H7 (cell line): ENCODE results near the gene ACBD3. TPM values are rescaled to one million over a fixed set of nuclear protein-coding genes. Genes with fewer than 3 reads are reported as not detected.
"Not testable (repeated sequence)": the region's sequence is repeated elsewhere in the genome, so short reads cannot be mapped to it uniquely, and the experiment has no call there.

Source experiments
- DNase-seq: peaks from one replicate; pipeline ENCODE4 v3.0.0; 2012
- H3K27me3 ChIP-seq: 2 replicates; pipeline ENCODE4 v1.6.0; 2011; ENCODE audit warnings: mild to moderate bottlenecking, low read length; ENCODE audit not compliant: control insufficient read depth, insufficient read depth
- H3K36me3 ChIP-seq: replicated peaks from 2 replicates; pipeline ENCODE4 v1.5.1; 2011; ENCODE audit warnings: low read length; ENCODE audit not compliant: control insufficient read depth, insufficient read depth
- H3K4me3 ChIP-seq: 2 replicates; pipeline ENCODE4 v1.5.1; 2011; ENCODE audit warnings: low read depth, mild to moderate bottlenecking, control low read depth, low read length, moderate library complexity; ENCODE audit not compliant: insufficient read depth
- total RNA-seq: library from RNA; depleted of rRNA; stranded (reverse); fragments of >200 nt; shearing (Covaris generic); gene quantifications from 2 replicates; pipeline ENCODE4 v1.2.3, GENCODE V29; 2014

Gene ACBD3
- total RNA-seq, 1 experiment from 2014 or later, result 43.7 TPM

DNA sequence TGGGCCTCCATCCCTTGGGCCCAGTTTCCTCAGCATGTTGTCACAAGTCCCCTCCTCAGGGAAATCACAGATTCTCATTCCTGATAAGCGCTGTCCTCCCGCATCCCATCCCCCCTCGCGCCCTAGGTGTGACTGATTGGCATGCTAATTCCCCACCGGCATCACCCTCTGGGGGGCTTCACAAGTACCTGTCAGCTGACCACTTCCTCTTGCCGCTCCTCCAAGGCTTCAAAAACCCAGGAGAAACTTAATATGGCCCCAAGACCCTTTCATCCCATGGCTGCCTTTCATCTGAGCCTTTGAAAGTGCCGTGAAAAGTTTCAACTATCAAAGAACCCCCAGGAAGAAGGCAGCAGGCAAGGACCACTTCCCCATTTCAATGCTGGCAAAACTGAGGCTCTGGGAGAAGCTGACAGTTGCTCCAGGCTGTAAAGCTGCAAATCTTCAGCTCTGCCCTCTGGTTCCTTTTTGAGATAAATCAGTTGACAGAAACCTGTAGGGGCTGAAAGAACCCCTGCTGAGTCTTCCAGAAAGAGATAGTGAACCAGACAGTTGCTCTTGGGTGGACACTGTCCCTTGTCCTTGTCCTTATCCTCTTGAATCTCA, 24.1 kb upstream of the ACBD3 start:
- Histone ChIP-seq H3K36me3 (no peaks in the 10 kb centered on the region), H3K4me3 (no peak overlapping the region), H3K27me3 (no peaks in the 10 kb centered on the region; the same call in 1 of the 2 replicates)
- peak; percentile 70 for DNase-seq

DNA sequence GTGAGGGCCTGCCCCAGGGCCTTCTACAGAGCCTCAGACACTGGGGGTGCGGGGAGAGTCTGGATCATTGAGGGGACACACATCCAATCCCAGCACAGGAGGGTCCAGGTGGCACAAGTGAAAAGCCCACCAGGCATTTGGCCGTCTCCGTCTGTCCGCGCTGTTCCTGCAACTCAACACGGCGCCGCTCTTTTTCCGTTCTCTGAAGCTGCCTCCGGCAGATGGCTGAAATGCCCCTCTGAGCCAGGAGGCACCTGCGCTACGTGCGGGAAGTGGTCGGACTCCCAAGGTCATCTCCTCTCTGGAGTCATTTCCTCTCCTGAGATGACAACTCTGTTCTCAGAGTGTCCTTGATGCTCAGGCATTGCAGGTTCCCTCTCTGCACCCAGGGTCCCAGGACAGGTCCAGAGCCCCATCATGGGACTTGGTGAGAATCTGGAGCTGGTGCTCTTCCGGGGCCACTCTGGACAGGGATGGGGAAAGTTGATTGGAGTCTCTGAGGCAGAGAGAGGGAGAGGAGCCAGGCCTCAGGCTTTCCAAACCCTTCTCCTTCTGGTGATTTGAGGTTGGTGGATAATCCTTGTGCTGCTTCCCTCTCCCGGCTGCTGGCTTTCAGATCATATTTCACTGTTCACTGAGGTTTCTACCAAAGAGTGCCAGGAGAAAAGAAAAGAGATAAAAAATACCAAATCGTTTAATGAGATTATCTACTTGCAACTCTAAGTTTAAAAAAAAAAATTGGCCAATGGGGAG, 22.9 kb upstream of the ACBD3 start:
- no peaks in the 10 kb centered on the region for H3K36me3 ChIP-seq
- no peak overlapping the region for H3K4me3 ChIP-seq
- no peaks in the 10 kb centered on the region; the same call in 1 of the 2 replicates for H3K27me3 ChIP-seq
- DNase-seq, result no peak

DNA sequence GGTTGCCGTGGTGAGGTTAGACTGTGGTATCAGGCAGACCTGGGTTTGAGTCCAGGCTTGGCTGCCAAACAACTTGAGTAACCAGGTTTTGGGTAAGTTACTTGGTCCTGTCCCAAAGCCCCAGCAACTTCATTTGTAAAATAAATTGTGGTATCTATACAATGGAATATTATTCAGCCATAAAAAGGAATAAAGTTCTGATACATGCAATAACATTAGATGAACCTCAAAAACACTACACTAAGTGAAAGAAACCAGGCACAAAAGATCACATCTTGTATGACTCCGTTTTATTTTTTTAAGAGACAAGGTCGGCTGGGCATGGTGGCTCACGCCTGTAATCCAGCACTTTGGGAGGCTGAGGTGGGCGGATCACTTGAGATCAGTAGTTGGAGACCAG, 20.5 kb upstream of the ACBD3 start:
- no peak for DNase-seq
- Histone ChIP-seq H3K27me3 (no peaks in the 10 kb centered on the region; the same call in 1 of the 2 replicates), H3K36me3 (no peaks in the 10 kb centered on the region), H3K4me3 (no peak overlapping the region)

DNA sequence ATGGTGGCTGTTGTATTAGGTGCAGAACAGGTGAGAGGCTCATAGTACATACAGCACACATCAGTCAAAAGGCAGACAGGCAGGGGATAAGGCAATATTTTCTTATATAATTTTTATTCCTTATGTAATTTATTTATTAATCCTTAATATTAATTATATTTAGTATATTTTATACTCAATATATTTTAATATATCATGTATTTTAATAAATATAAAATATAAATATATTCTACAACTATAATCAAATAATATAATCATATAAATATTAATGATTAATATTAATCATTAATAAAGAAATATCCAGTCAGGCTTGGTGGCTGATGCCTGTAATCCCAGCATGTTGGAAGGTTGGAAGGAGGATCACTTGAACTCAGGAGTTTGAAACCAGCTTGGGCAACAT, 17.7 kb upstream of the ACBD3 start:
- no peak for DNase-seq
- Histone ChIP-seq H3K4me3 (no peak overlapping the region), H3K27me3 (no peaks in the 10 kb centered on the region; the same call in 1 of the 2 replicates), H3K36me3 (no peaks in the 10 kb centered on the region)

DNA sequence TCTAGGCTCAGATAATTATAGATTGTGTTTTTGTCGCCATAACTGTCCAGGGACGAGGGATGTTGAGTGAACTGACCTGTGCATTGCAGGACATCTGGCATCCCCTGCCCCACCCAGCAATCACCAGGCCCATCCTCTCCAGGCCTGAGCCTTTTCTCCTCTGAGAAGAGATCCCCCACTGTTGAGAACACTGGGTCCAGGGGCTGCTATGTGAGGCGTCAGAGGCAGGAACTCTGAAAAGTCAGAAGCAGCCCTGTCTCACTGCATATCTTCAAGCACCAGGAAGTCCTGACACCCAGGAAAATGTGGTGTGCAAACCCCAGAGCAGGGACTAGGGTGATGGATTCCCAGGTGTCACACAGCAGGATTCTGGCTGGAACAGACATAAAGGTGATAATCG, 17.1 kb upstream of the ACBD3 start:
- H3K4me3 ChIP-seq, result no peak overlapping the region
- H3K36me3 ChIP-seq, result no peaks in the 10 kb centered on the region
- no peaks in the 10 kb centered on the region; the same call in 1 of the 2 replicates for H3K27me3 ChIP-seq
- no peak for DNase-seq

DNA sequence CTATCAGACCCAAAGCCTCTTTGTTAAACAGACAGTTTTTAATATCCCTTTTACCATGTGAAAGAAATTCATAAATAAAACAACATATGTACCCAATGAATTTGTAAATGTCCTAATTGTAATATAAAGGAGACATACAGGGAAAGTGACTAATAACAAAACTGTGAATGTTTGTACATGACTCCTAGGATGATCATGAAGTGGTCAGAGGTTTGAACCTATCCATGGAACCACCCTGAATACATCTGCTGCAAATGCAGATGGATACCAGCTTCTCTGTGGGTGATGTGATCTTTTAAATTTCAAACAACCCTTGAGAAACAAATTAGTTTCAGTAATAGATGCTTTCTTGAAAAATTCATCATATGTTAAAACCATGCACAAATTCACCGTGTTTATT, 16.7 kb upstream of the ACBD3 start:
- DNase-seq, result no peak
- no peak overlapping the region for H3K4me3 ChIP-seq
- no peaks in the 10 kb centered on the region for H3K36me3 ChIP-seq
- no peaks in the 10 kb centered on the region for H3K27me3 ChIP-seq

DNA sequence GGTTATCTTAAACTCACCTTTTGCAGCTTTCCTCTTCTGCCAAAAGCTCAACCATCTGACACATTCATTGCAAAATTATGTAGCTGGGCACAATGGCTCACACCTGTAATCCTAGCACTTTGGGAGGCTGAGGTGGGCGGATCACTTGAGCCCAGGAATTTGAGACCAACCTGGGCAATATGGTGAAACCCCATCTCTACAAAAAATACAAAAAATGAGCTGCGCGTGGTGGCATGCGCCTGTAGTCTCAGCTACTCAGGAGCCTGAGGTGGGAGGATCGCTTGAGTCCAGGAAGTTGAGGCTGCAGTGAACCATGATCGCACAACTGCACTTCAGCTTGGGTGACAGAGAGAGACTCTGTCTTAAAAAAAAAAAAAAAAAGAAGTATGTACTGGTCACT, 16.1 kb upstream of the ACBD3 start:
- not testable (repeated sequence) for H3K4me3 ChIP-seq, H3K27me3 ChIP-seq, H3K36me3 ChIP-seq, DNase-seq

DNA sequence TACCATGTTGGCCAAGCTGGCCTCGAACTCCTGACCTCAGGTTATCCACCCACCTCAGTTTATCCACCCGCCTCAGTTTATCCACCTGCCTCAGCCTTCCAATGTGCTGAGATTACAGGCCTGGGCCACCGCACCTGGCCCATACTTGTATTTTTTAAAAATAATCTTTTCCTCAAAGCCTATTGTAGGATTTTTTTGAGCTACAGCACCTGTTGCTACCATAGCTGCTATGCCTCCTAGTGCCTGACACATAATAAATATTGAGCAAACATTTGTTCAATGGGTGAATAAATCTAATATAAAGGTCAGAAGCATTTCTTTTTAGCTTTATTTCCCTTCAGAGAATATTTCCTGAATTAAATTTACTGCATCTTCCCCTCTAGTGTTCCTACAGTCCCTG, 15.7 kb upstream of the ACBD3 start:
- no peak for DNase-seq
- Histone ChIP-seq H3K36me3 (no peaks in the 10 kb centered on the region), H3K4me3 (no peak overlapping the region), H3K27me3 (no peaks in the 10 kb centered on the region)

DNA sequence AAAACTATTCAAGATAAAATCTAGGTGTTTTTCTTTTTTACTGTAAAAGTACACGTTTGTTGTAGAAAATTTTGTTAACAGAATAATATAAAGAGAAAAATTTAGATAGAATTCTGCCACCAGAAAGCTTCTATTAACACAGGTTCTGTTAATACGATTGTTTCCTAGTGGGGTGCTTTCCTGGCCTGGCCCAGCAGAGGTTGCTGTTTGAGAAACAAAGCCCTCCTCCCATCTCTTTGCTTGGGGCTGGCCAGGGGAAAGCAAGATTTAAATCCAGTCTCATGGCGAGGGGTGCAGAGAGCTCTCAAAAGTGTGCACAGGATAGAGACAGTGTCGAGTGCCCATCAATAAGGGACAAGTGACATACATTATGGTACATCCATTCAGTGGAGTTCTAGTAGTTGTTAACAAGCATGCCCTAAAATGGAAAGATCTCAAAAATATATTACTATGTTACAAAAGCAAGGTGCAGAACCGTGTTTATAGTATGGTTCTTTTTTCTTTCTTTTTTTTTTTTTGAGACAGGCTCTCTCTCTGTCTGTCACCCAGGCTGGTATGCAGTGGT, 14.6 kb upstream of the ACBD3 start:
- DNase-seq, result peak; percentile 78
- H3K4me3 ChIP-seq, result no peak overlapping the region
- no peaks in the 10 kb centered on the region for H3K36me3 ChIP-seq
- H3K27me3 ChIP-seq, result no peaks in the 10 kb centered on the region

DNA sequence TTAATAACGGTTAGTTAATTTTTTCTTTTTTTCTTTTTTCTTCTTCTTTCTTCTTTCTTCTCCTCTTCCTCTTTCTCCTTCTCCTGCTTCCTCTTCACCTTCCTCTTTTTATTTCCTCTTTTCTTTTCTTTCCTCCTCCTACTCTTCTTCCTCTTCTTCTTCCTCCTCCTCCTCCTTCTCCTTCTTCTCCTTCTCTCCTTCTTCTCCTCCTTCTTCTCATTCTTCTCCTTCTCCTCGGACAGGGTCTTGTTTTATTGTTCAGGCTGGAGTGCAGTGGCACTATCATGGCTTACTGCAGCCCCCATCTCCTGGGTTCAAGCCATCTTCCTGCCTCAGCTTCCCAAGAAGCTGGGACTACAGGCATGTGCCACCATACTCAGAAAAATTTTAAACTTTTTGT, 13.4 kb upstream of the ACBD3 start:
- Histone ChIP-seq H3K36me3 (no peaks in the 10 kb centered on the region), H3K27me3 (no peaks in the 10 kb centered on the region), H3K4me3 (no peak overlapping the region)
- no peak for DNase-seq

DNA sequence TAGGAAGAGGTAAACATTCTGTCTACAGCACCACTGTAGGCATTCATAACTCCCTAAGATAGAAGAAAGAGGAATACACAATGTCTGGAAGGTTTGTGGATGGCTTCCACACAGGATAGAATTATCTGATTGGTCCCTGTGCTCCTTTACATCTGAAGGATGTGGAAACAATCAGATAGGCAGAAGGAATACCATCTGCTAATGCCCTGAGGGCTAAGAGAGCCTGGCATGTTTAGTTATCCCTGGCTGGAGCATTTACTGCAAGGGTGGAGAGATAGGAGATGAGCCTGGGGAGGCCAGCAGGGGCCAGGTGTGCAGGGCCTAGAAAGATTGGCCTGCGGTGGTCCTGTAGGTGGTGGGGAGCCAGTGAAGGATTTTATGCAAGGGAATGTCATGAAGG, 8.6 kb upstream of the ACBD3 start:
- peak; percentile 19 for DNase-seq
- Histone ChIP-seq H3K4me3 (no peak overlapping the region), H3K36me3 (no peaks in the 10 kb centered on the region), H3K27me3 (no peaks in the 10 kb centered on the region)

DNA sequence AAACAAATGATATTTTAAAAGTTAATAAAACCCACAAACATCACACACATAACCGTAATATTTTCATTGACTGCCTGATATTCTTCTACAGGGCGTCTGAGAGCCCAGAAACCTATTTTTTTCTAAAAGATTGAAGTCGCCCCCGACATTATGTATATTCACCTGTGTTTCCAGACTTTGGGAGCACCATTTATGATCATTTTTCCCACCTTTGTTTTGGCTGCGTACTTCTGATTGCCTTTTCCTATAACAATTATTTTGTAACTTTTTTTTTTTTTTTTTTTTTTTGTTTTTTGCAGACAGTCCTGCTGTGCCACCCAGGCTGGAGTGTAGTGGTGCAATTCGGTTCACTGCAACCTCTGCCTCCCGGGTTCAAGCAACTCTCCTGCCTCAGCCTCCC, 839 bp upstream of the ACBD3 start:
- DNase-seq, result no peak
- Histone ChIP-seq H3K27me3 (no peaks in the 10 kb centered on the region), H3K4me3 (peak overlapping the region; percentile 97), H3K36me3 (no peaks in the 10 kb centered on the region)

DNA sequence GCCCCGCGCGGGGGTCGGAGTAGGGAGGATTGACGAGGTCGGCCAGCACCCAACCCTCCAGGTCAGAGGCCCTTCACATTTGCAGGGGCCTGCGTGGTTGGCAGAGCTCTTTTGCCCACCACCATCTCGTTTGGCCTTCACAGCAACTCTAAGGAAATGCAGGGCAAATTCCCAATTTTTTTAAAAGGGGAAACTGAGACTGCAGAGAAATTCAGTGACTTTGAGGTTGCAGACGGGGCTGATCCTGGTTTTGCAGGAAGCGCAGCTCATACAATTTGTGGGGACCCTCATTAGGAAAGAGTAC, 430 bp upstream of the ACBD3 start:
- Histone ChIP-seq H3K4me3 (peak overlapping the region; percentile 97), H3K36me3 (no peaks in the 10 kb centered on the region), H3K27me3 (no peaks in the 10 kb centered on the region)
- DNase-seq, result no peak

DNA sequence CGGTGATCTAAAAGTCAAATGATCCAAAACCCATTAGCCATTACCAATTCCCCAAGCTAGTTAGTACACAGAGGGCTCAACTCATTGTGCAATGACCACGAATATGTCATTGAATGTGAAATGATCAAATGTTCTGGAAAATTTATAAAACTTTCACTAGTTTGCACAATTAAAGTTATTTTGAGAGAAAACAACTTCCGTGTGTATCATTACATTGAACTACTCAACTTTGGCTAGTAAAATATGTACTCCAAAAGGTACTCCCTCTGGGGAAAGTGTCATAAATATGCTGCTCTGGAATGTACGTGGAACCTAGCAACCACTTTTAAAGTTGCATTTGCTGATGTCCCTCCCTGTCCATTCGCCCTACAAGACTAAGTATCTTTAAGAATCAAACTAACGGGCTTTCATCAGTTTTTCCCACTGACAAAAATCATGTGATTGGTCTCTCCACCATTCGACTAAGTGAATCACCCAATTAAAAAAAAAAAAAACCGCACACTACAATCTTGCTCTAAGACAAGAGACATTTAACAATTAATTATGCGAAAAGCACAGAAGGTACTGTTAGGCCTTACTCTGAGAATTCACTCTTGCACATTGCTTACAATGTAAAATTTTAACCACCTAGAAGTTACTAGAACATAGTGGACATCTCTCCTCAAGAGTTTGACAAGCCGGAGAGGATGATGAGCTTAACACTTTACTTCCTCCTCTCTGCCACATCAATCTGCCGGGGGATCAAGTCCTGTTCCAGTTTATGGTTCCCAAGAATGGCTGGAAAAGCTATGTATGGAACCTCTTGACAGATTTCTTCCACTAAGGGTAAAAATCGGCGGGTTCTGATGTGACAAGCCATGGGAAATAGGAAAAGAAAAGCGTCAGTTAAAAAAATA, 1.2 kb downstream of the ACBD3 start:
- H3K4me3 ChIP-seq, result peak overlapping the region; percentile 97
- no peaks in the 10 kb centered on the region; the same call in 1 of the 2 replicates for H3K36me3 ChIP-seq
- no peak for DNase-seq
- H3K27me3 ChIP-seq, result no peaks in the 10 kb centered on the region
